NCI-H1092 treated with DMSO at 0.1 percent for 48 hours (cell line): ENCODE data around the gene LTA4H.
"Not testable (repeated sequence)": the region's sequence is repeated elsewhere in the genome, so short reads cannot be mapped to it uniquely, and the experiment has no call there.

Source experiments
- DNase-seq: peaks from one replicate; lab custom pipeline; 2025; lab: John Stamatoyannopoulos, UW

LTA4H gene

GRCh38 chr12:96035283-96036236 lies at the start of gene LTA4H:
TSS of gene LTA4H (minus strand) at chr12:96035587. CDS start at chr12:96035519, 68 bp downstream.
- DNase-seq: peak; percentile 98

- no peak for DNase-seq
Measured at GRCh38 chr12:96084624-96085023, 49.2 kb upstream of the LTA4H start.

GRCh38 chr12:96083020-96083719 lies 47.8 kb upstream of the LTA4H start:
- no peak for DNase-seq

- no peak for DNase-seq
Measured at GRCh38 chr12:96081596-96081995, 46.2 kb upstream of the LTA4H start.

GRCh38 chr12:96078231-96079135 lies 43.1 kb upstream of the LTA4H start:
- DNase-seq: peak; percentile 26

- no peak for DNase-seq
Measured at GRCh38 chr12:96077081-96077480, 41.7 kb upstream of the LTA4H start.

GRCh38 chr12:96075560-96075959 lies 40.2 kb upstream of the LTA4H start:
- DNase-seq: no peak

GRCh38 chr12:96073346-96074330 lies 38.3 kb upstream of the LTA4H start:
- no peak for DNase-seq

- peak; percentile 47 for DNase-seq
Measured at GRCh38 chr12:96070670-96071279, 35.4 kb upstream of the LTA4H start.

- DNase-seq: no peak
Measured at GRCh38 chr12:96069511-96070231, 34.3 kb upstream of the LTA4H start.

GRCh38 chr12:96068636-96069035 lies 33.2 kb upstream of the LTA4H start:
- no peak for DNase-seq

- DNase-seq: no peak
Measured at GRCh38 chr12:96068111-96068510, 32.7 kb upstream of the LTA4H start.

GRCh38 chr12:96065776-96066175 lies 30.4 kb upstream of the LTA4H start:
- DNase-seq: not testable (repeated sequence)

- DNase-seq: no peak
Measured at GRCh38 chr12:96064966-96065365, 29.6 kb upstream of the LTA4H start.

GRCh38 chr12:96064271-96064670 lies 28.9 kb upstream of the LTA4H start:
- DNase-seq: no peak

GRCh38 chr12:96063046-96063445 lies 27.7 kb upstream of the LTA4H start:
- DNase-seq: no peak

- peak; percentile 43 for DNase-seq
Measured at GRCh38 chr12:96061864-96062453, 26.6 kb upstream of the LTA4H start.

- no peak for DNase-seq
Measured at GRCh38 chr12:96061323-96061722, 25.9 kb upstream of the LTA4H start.

GRCh38 chr12:96060041-96060440 lies 24.7 kb upstream of the LTA4H start:
- no peak for DNase-seq
